Occipital lobe (tissue), 2 donors: ENCODE measurements around the gene CMPK2. TPM values are rescaled to one million over a fixed set of nuclear protein-coding genes. Genes with fewer than 3 reads are reported as not detected.
A peak's percentile ranks its signal among the peaks of the same experiment; 100 is the strongest.
"Not testable (repeated sequence)": the region's sequence is repeated elsewhere in the genome, so short reads cannot be mapped to it uniquely, and the experiment has no call there.

Source experiments
- DNase-seq: peaks from one replicate; lab custom pipeline; 2025; lab: John Stamatoyannopoulos, UW
- total RNA-seq: library from RNA; depleted of rRNA; stranded (reverse); fragments of >200 nt; gene quantifications from one replicate; pipeline ENCODE4 v1.2.3, GENCODE V29; 2014

The CMPK2 gene
- total RNA-seq, 1 donor from 2014 or later = 10.9 TPM

GRCh38 chr2:6881046-6881445 is 15.3 kb upstream of the CMPK2 start:
- no peak for DNase-seq

GRCh38 chr2:6880200-6880733 is 14.6 kb upstream of the CMPK2 start:
- no peak for DNase-seq

GRCh38 chr2:6879011-6879410 is 13.3 kb upstream of the CMPK2 start:
- DNase-seq = no peak

GRCh38 chr2:6878549-6878948 is 12.8 kb upstream of the CMPK2 start:
- DNase-seq = no peak

GRCh38 chr2:6877402-6878304 is 11.9 kb upstream of the CMPK2 start, which contains the start of gene RSAD2:
Gene RSAD2, plus strand, starts transcription at chr2:6877777. Its CDS starts 24 bp downstream, at chr2:6877801.
- no peak for DNase-seq

GRCh38 chr2:6876309-6876708 is 10.6 kb upstream of the CMPK2 start:
- DNase-seq = no peak

- DNase-seq = no peak
Observed at GRCh38 chr2:6874032-6874431, 8.3 kb upstream of the CMPK2 start.

GRCh38 chr2:6872394-6872793 is 6.7 kb upstream of the CMPK2 start:
- DNase-seq = no peak

- DNase-seq = no peak
Observed at GRCh38 chr2:6866982-6867381, 1.3 kb upstream of the CMPK2 start.

GRCh38 chr2:6866275-6866671 is 566 bp upstream of the CMPK2 start:
- peak; percentile 22 for DNase-seq

GRCh38 chr2:6864923-6865345 is 773 bp downstream of the CMPK2 start:
- no peak for DNase-seq

- DNase-seq = no peak
Observed at GRCh38 chr2:6864231-6864754, 1.4 kb downstream of the CMPK2 start.

- DNase-seq = no peak
Observed at GRCh38 chr2:6863792-6864191, 1.9 kb downstream of the CMPK2 start.

GRCh38 chr2:6860296-6860695 is 5.4 kb downstream of the CMPK2 start:
- DNase-seq = no peak

- DNase-seq = not testable (repeated sequence)
Observed at GRCh38 chr2:6858466-6859027, 7.2 kb downstream of the CMPK2 start.

GRCh38 chr2:6856548-6856920 is 9.2 kb downstream of the CMPK2 start:
- DNase-seq = no peak

- no peak for DNase-seq
Observed at GRCh38 chr2:6855860-6856547, 9.7 kb downstream of the CMPK2 start.

- no peak for DNase-seq
Observed at GRCh38 chr2:6854416-6854815, 11.3 kb downstream of the CMPK2 start.

- DNase-seq = no peak
Observed at GRCh38 chr2:6852195-6852594, 13.5 kb downstream of the CMPK2 start.

- no peak for DNase-seq
Observed at GRCh38 chr2:6846967-6847681, 18.6 kb downstream of the CMPK2 start.

- no peak for DNase-seq
Observed at GRCh38 chr2:6846540-6846939, 19.2 kb downstream of the CMPK2 start.
